ENCODE data around the gene NECAB2. TPM values are rescaled to one million over a fixed set of nuclear protein-coding genes. Genes with fewer than 3 reads are reported as not detected.

NECAB2 gene
- total RNA-seq, 1 experiment from 2014 or later, result not detected

DNA sequence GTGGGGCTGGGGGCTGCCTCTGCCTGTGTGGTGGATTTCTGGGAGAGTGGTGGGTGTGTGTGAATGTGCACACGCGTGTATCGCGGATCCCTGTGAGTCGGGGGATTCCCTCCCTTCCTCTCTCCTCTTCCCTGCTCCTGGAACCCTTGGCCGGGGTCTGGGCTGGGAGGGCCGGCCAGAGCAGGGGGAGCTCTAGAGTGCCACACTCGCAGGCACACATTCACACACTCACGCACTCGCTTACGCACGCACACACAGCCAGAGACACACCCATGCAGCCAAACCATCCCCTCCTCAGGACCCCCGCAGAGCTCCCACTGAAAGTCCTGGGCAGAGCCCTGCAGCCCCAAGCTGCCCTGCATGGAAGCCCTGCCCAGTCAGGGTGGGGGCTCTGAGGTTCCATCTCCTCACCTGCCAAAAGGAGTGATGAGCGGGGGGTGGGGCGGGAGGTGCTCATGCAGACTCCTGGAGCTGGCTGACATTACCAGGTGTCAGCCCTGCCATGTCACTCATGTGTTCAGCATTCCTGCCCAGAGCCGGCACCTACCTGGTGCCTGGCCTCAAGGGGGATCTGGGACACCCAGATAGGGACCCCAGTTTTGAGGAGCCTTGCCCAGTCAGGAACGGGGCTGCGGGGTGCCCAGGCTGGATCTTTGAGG is 1.9 kb downstream of the NECAB2 start:
- Histone ChIP-seq H3K4me3 (no peak overlapping the region), H3K36me3 (no peaks in the 10 kb centered on the region), H3K9me3 (no peaks in the 10 kb centered on the region), H3K27me3 (no peaks in the 10 kb centered on the region)
- no peak for DNase-seq

DNA sequence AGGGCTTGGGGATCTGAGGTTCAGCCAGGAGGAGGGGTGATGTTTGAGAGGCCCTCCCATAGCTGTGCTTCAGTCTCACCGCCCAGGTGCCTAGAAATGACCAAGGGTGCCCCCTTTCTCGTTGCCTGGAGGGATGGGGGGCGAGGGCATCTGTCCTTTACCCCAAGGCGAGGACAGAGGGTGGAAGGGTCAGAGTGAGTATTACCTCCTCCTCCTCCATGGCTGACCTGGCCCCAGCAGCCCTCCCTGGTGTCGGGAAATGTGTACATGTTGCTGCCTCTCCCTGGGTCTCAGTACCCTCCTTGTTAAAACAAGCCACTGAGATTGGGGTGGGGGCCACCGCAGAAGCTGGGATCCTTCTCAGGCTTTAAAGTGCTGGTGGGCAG is 2.4 kb downstream of the NECAB2 start:
- no peak for DNase-seq
- no peaks in the 10 kb centered on the region for H3K9me3 ChIP-seq
- H3K4me3 ChIP-seq, result no peak overlapping the region
- no peaks in the 10 kb centered on the region for H3K27me3 ChIP-seq
- no peaks in the 10 kb centered on the region for H3K36me3 ChIP-seq

- Histone ChIP-seq H3K4me3 (no peak overlapping the region), H3K27me3 (no peaks in the 10 kb centered on the region), H3K9me3 (no peaks in the 10 kb centered on the region), H3K36me3 (no peaks in the 10 kb centered on the region)
- DNase-seq, result no peak
Observed at GRCh38 chr16:83971165-83972130, 3.4 kb downstream of the NECAB2 start.

DNA sequence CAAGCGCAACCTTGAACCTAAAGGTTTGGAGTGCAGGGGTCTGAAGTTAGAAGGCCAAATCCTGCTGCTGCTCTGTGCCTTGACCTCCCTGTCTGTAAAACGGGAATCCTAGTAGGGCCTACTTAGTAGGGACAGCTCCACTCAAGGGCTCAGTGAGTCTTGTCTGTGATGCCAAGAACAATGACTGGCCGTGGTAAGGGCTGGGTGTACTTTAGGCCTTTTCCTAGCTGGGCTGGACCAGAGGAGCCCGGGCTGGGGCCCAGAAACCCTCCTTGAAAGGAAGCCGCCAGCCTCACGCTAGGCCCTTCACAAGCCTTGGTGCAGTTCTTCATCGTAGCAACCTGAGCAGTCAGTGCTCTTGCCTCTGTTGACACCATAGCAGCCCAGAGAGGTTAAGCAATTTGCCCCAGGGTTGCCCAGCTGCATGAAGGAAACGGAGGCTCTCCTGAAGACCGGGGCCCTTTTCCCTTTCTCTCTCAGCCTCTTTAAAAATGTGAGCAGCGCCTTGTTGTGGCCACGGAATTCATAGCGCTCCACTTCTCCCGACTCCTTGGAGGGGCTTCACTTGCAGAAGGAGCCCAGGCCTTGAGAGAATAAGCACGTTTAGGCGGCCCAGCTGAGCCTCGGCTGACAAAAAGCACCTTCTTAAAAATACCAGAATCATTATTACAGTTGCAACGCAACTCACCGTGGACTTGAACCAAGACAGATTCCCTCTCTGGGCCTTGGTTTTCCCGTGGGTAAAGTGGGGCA is 4.4 kb downstream of the NECAB2 start:
- Histone ChIP-seq H3K4me3 (no peak overlapping the region), H3K9me3 (no peaks in the 10 kb centered on the region), H3K36me3 (no peaks in the 10 kb centered on the region), H3K27me3 (no peaks in the 10 kb centered on the region)
- no peak for DNase-seq

- H3K9me3 ChIP-seq, result no peaks in the 10 kb centered on the region
- DNase-seq, result no peak
- H3K27me3 ChIP-seq, result no peaks in the 10 kb centered on the region
- H3K4me3 ChIP-seq, result no peak overlapping the region
- no peaks in the 10 kb centered on the region for H3K36me3 ChIP-seq
Observed at GRCh38 chr16:83973077-83973476, 5.0 kb downstream of the NECAB2 start.

DNA sequence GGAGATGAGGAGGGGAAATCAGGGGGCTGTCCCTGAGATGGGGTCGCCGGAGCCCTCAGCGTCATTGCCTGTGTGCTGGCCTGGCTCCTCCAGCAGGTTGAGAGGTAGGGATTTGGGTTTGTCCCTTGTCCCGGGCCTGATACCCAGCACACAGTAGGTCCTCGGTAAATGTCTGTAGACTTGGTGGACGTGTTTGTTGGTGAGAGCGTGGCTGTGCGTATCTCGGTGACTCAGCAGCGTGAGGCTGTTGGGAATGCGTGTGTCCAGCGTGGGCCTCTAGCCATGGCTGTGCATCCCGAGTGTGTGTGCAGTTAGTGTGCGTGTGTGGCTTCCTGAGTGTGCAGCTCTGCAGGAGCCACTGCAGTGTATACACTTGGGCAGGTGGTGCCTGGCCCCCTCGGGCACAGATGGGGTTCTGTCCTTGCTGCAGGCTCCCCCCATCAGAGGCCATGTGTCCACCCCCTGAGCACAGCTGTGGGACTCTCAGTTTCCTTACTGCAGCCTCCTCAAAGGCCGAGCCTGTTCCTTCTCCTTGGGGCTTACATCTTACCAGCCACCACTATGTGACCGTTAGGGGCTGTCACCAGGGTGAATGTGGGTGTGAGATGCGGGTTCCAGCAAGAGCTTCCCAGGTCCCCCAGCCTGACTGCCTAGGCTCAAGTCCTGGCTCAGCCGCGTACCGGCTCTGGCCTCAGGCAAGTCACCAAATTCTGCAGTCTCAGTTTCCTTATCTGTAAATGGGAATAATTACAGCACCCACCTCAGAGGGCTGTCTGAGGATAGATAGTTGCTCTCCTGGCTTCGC is 5.7 kb downstream of the NECAB2 start:
- Histone ChIP-seq H3K4me3 (no peak overlapping the region), H3K9me3 (no peaks in the 10 kb centered on the region), H3K36me3 (no peaks in the 10 kb centered on the region), H3K27me3 (no peaks in the 10 kb centered on the region)
- DNase-seq, result no peak

DNA sequence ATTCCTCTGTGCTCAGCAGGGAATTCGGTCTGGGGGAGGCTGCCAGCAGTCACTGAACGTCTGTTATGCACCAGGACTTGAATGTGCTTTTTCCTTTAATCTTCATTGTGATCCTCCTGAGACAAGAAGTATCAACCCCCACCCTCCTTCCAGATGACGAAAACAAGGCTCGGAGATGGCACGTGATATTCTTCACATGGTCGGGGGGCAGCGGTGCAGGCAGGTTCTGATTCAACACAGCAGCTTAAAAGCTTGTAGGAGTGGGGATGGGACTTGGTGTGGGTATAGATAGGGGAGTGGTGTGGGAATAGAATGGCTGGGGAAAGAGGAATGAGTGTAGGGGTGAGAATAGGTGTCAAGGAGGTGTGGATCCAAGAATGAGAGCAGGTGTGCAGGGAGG is 6.4 kb downstream of the NECAB2 start:
- DNase-seq, result no peak
- Histone ChIP-seq H3K4me3 (no peak overlapping the region), H3K9me3 (no peaks in the 10 kb centered on the region), H3K27me3 (no peaks in the 10 kb centered on the region), H3K36me3 (no peaks in the 10 kb centered on the region)

DNA sequence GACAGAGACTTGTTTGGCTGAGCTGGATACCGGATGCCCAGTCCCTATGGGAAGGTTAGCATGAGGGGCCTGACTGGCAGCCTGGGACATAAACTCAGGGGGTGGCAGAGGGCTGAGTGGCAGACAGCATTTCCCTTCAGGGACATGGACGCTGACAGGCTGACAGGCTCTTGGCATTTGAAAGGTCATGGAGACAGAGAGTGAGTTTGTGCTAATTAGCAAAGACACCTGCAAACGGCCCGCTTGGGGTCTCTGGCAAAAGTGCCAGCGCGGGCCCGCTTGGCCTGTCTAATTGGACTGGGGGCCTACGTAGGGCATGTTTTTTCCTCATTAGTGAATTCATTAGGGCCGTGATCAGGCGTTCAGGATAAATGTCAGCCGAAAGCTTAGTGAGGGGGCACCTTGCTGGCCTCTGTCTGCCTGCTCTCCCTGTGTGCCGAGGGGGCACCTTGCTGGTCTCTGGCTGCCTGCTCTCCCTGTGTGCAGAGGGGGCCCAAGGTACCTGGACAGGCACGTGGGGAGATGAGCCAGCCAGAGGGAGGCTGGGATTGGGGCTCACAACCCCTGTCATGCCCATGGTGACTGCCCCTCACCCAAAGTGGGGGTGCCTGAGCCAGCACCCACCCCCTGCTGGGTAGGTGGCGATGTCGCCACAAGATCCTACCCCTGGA is 7.7 kb downstream of the NECAB2 start:
- DNase-seq, result no peak
- no peaks in the 10 kb centered on the region for H3K27me3 ChIP-seq
- no peaks in the 10 kb centered on the region for H3K36me3 ChIP-seq
- H3K9me3 ChIP-seq, result no peaks in the 10 kb centered on the region
- no peak overlapping the region for H3K4me3 ChIP-seq

DNA sequence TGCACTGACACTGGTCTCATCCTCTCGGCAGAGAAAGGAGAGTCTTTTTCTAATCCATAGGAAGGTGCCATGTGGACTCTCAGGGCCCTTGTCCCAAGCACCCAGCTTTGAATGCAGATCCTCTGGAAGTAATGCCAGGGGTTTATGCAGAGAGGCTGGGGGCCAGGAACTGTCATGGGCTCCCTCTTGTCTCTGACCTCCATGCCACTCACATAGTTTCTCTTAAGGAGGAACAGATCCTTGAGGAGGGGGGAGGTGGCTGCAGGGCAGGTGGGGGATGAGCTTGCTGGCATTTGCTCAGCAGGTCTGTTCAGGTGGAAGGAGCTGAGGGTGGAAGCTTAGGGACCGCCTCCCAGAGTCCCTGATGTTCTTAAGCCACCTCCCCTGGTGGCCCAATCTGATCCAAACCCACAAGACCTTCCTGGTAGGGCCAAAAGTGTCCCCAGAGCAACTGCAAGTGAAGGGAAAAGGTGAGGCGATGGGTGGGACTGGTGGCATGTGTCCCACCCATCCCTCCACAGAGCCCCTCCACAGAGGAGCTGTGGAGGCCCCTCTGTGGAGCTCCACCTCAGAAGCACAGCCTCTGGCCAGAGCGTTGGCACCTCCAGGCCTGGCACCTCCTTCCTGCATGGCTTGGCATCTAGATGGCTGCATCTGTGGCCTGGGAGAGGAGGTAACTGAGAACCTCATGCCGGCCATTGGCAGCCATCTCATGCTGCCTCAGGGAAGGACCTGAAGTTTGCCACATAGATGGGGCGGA is 9.2 kb downstream of the NECAB2 start:
- no peak for DNase-seq
- no peaks in the 10 kb centered on the region for H3K36me3 ChIP-seq
- no peaks in the 10 kb centered on the region for H3K27me3 ChIP-seq
- no peaks in the 10 kb centered on the region for H3K9me3 ChIP-seq
- no peak overlapping the region for H3K4me3 ChIP-seq

GRCh38 chr16:83978401-83978904 is 10.4 kb downstream of the NECAB2 start:
- H3K36me3 ChIP-seq, result no peaks in the 10 kb centered on the region
- no peaks in the 10 kb centered on the region for H3K27me3 ChIP-seq
- H3K4me3 ChIP-seq, result no peak overlapping the region
- no peak for DNase-seq
- no peaks in the 10 kb centered on the region for H3K9me3 ChIP-seq

GRCh38 chr16:83979441-83979840 is 11.4 kb downstream of the NECAB2 start:
- Histone ChIP-seq H3K4me3 (no peak overlapping the region), H3K9me3 (no peaks in the 10 kb centered on the region), H3K27me3 (no peaks in the 10 kb centered on the region), H3K36me3 (no peaks in the 10 kb centered on the region)
- DNase-seq, result no peak

GRCh38 chr16:83980794-83981193 is 12.8 kb downstream of the NECAB2 start:
- DNase-seq, result no peak
- Histone ChIP-seq H3K36me3 (no peaks in the 10 kb centered on the region), H3K4me3 (no peak overlapping the region), H3K9me3 (no peaks in the 10 kb centered on the region), H3K27me3 (no peaks in the 10 kb centered on the region)

DNA sequence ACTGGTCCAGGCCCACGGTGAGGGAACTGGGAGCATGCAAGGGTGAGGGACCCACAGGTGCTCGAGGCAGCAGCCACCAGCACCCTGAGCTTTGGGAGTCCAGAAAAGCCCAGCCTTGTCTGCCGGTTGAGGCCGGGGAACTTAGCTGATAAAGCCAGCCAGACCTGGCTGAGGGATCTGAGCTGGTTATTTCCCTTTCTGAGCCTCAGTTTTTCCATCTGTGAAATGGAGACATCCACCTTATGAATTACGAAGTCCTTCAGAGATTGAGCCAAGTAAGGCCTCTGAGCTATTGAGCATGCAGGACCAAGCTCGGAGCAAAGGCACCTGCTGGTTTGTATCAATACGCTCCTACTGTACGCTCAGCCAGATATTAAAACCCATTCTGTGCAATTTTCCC is 13.8 kb downstream of the NECAB2 start:
- no peak for DNase-seq
- Histone ChIP-seq H3K4me3 (no peak overlapping the region), H3K36me3 (no peaks in the 10 kb centered on the region), H3K9me3 (no peaks in the 10 kb centered on the region), H3K27me3 (no peaks in the 10 kb centered on the region; the same call in 1 of the 2 replicates)

DNA sequence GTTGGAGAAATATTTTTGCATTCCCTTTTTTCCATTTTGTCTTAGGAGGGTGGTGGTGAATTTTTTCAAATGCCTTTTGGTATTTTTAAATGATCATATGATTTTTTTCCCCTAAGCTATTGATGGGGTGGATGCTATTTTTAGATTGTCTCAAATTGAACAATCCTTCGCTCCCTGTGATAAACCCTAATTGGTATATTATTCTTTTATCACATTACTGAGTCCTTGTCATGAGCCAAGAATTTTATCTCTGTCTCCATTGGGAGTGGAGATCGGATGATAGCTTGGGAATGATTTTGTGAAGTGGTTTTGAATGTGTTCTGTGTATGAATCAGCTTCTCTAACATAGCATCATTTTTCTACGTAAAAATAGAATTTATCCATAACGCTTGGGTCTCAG is 15.4 kb downstream of the NECAB2 start:
- Histone ChIP-seq H3K27me3 (no peaks in the 10 kb centered on the region; the same call in none of the 2 replicates), H3K9me3 (no peaks in the 10 kb centered on the region), H3K36me3 (no peaks in the 10 kb centered on the region), H3K4me3 (no peak overlapping the region)
- DNase-seq, result no peak

DNA sequence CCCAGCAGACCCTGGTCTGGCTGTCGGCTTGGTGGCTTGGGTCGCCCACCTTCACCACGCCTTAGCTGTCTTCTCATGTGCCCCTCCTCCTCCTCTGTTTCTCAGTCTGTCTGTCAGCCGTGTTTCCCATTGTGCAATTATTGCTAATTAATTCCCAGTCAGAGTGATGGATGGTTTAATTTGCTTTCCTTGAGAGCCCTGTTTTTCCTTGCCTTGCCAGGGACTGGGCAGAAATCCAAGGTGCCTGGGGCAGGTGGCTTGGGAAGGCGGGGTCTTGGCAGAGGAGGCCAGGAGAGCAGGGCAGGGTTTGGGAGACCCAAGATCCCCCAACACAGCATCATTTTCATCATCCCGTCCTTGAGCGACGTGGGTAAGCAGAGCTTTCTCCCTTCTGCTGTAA is 21.3 kb downstream of the NECAB2 start:
- no peaks in the 10 kb centered on the region; the same call in none of the 2 replicates for H3K27me3 ChIP-seq
- no peaks in the 10 kb centered on the region for H3K36me3 ChIP-seq
- H3K4me3 ChIP-seq, result no peak overlapping the region
- H3K9me3 ChIP-seq, result no peaks in the 10 kb centered on the region
- no peak for DNase-seq
